Neural cell (in vitro differentiated cells): ENCODE measurements around the gene ACAD11.

Source experiments
- EP300 ChIP-seq: fragments of 450-650 bp; conservative IDR thresholded peaks from 2 replicates; pipeline ENCODE4 v1.6.1; 2014; ENCODE audit warnings: antibody characterized with exemption, mild to moderate bottlenecking, moderate library complexity; ENCODE audit not compliant: poor library complexity, severe bottlenecking
- MXI1 ChIP-seq: fragments of 450-650 bp; conservative IDR thresholded peaks from 2 replicates; pipeline ENCODE4 v1.6.1; 2014; ENCODE audit warnings: antibody characterized with exemption, mild to moderate bottlenecking; ENCODE audit not compliant: poor library complexity, severe bottlenecking
- POLR2AphosphoS5 ChIP-seq: IDR thresholded peaks from 2 replicates; pipeline ENCODE4 v1.6.1; 2012
- SMC3 ChIP-seq: fragments of 450-650 bp; conservative IDR thresholded peaks from 2 replicates; pipeline ENCODE4 v1.6.1; 2014; ENCODE audit warnings: antibody characterized with exemption, mild to moderate bottlenecking, moderate library complexity; ENCODE audit not compliant: poor library complexity
- TF ChIP-seq, protein P1 (sequence below): fragments of 450-650 bp; IDR thresholded peaks from 2 replicates; pipeline ENCODE4 v1.5.1; 2014; ENCODE audit warnings: antibody characterized with exemption, mild to moderate bottlenecking, moderate library complexity; ENCODE audit not compliant: poor library complexity, severe bottlenecking
- TF ChIP-seq, protein P2 (sequence below): IDR thresholded peaks from 2 replicates; pipeline ENCODE4 v1.6.1; 2012; ENCODE audit warnings: borderline replicate concordance

DNA sequence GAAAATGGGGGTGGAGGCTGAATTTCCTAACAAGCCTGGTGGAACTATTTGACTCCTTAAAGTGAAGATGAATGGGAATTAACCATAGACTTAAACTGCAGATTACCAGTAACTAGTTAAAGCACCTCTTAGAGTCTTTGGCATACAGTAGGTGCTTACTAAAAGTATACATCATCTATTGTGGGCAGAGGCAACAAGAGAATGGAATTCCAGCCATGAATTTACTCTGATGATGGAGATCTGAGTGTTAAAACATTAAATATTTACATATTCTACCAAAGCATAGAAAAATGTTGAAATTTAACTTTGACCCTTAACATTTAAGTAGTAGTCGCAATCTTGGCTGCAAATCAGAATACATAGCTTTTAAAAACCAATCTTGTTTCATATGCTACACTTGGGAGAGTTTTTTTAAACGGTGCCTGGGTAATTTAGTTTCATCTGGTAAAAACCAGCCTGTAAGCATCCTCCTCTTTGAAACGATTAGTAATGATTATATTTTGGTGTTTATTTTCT, 5.7 kb upstream of the ACAD11 start:
- TF ChIP-seq, protein P1, sequence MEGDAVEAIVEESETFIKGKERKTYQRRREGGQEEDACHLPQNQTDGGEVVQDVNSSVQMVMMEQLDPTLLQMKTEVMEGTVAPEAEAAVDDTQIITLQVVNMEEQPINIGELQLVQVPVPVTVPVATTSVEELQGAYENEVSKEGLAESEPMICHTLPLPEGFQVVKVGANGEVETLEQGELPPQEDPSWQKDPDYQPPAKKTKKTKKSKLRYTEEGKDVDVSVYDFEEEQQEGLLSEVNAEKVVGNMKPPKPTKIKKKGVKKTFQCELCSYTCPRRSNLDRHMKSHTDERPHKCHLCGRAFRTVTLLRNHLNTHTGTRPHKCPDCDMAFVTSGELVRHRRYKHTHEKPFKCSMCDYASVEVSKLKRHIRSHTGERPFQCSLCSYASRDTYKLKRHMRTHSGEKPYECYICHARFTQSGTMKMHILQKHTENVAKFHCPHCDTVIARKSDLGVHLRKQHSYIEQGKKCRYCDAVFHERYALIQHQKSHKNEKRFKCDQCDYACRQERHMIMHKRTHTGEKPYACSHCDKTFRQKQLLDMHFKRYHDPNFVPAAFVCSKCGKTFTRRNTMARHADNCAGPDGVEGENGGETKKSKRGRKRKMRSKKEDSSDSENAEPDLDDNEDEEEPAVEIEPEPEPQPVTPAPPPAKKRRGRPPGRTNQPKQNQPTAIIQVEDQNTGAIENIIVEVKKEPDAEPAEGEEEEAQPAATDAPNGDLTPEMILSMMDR: no peak
- TF ChIP-seq MXI1 (no peak), SMC3 (no peak), POLR2AphosphoS5 (no peak), EP300 (no peak)
- TF ChIP-seq, protein P2, sequence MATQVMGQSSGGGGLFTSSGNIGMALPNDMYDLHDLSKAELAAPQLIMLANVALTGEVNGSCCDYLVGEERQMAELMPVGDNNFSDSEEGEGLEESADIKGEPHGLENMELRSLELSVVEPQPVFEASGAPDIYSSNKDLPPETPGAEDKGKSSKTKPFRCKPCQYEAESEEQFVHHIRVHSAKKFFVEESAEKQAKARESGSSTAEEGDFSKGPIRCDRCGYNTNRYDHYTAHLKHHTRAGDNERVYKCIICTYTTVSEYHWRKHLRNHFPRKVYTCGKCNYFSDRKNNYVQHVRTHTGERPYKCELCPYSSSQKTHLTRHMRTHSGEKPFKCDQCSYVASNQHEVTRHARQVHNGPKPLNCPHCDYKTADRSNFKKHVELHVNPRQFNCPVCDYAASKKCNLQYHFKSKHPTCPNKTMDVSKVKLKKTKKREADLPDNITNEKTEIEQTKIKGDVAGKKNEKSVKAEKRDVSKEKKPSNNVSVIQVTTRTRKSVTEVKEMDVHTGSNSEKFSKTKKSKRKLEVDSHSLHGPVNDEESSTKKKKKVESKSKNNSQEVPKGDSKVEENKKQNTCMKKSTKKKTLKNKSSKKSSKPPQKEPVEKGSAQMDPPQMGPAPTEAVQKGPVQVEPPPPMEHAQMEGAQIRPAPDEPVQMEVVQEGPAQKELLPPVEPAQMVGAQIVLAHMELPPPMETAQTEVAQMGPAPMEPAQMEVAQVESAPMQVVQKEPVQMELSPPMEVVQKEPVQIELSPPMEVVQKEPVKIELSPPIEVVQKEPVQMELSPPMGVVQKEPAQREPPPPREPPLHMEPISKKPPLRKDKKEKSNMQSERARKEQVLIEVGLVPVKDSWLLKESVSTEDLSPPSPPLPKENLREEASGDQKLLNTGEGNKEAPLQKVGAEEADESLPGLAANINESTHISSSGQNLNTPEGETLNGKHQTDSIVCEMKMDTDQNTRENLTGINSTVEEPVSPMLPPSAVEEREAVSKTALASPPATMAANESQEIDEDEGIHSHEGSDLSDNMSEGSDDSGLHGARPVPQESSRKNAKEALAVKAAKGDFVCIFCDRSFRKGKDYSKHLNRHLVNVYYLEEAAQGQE: no peak
